ENCODE results near the gene ZNF326.

ZNF326 gene

DNA sequence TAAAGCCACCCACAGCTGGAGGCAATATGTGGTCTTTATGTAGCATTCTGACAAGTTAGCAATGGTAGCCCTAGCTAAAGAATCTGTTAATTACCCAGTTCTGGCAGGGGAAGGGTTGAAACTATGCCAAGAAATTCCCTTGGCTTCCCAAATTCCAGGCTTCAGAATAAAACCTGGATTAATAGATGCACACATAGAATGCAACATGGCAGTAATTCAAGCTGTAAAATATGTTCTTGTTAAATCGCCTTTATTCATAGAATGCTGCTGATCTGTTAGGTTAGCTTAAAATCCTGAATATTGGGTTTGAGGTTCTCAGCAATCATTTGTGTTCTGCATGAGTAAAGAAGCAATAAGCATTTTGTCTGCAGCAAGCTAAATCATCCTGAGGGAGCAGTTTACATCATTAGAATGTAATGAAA is 80.1 kb downstream of the ZNF326 start:
- DNase-seq (ENCODE audit: low spot score): no peak

- no peak for DNase-seq (ENCODE audit: low spot score)
Observed at GRCh38 chr1:90083995-90084394, 89.1 kb downstream of the ZNF326 start.
